Measurements from ENCODE around the gene CLPTM1L.
"Not testable (repeated sequence)": the region's sequence is repeated elsewhere in the genome, so short reads cannot be mapped to it uniquely, and the experiment has no call there.

The CLPTM1L gene

GRCh38 chr5:1380910-1381309 lies 36.0 kb upstream of the CLPTM1L start:
- Histone ChIP-seq H3K4me3 (no peak overlapping the region), H3K9ac (no peak overlapping the region), H3K4me1 (peaks cover 21% of the 10 kb centered on the region), H3K27ac (no peak overlapping the region), H4K20me1 (no peaks in the 10 kb centered on the region), H3K27me3 (peaks cover 15% of the 10 kb centered on the region), H3K4me2 (no peak overlapping the region), H3K9me3 (peaks cover 36% of the 10 kb centered on the region), H3K36me3 (no peaks in the 10 kb centered on the region)
- no peak for TF ChIP-seq Cebpa-rat (IDR thresholded peaks at IDR 0.05)

GRCh38 chr5:1380011-1380817 lies 35.3 kb upstream of the CLPTM1L start:
- Histone ChIP-seq H3K4me3 (no peak overlapping the region), H3K4me1 (peaks cover 23% of the 10 kb centered on the region), H3K4me2 (peak overlapping the region; percentile 32), H3K27ac (no peak overlapping the region), H3K27me3 (peaks cover 13% of the 10 kb centered on the region), H3K9me3 (peaks cover 36% of the 10 kb centered on the region), H4K20me1 (no peaks in the 10 kb centered on the region), H3K36me3 (no peaks in the 10 kb centered on the region), H3K9ac (no peak overlapping the region)
- no peak for TF ChIP-seq Cebpa-rat (IDR thresholded peaks at IDR 0.05)

- Histone ChIP-seq H3K4me1 (peaks cover 30% of the 10 kb centered on the region), H3K36me3 (no peaks in the 10 kb centered on the region), H3K9me3 (peaks cover 36% of the 10 kb centered on the region), H3K4me3 (no peak overlapping the region), H3K27me3 (peaks cover 13% of the 10 kb centered on the region), H4K20me1 (no peaks in the 10 kb centered on the region), H3K27ac (no peak overlapping the region), H3K4me2 (no peak overlapping the region), H3K9ac (no peak overlapping the region)
- no peak for TF ChIP-seq Cebpa-rat (IDR thresholded peaks at IDR 0.05)
Measured at GRCh38 chr5:1378866-1379659, 34.2 kb upstream of the CLPTM1L start.

- Histone ChIP-seq H3K4me2 (no peak overlapping the region), H3K4me1 (peaks cover 31% of the 10 kb centered on the region), H3K9me3 (peaks cover 36% of the 10 kb centered on the region), H3K4me3 (no peak overlapping the region), H3K27me3 (peaks cover 13% of the 10 kb centered on the region), H3K9ac (no peak overlapping the region), H3K27ac (no peak overlapping the region), H4K20me1 (no peaks in the 10 kb centered on the region), H3K36me3 (no peaks in the 10 kb centered on the region)
- no peak for TF ChIP-seq Cebpa-rat (IDR thresholded peaks at IDR 0.05)
Measured at GRCh38 chr5:1378096-1378495, 33.2 kb upstream of the CLPTM1L start.

GRCh38 chr5:1376981-1377380 lies 32.1 kb upstream of the CLPTM1L start:
- Histone ChIP-seq H3K9me3 (peaks cover 36% of the 10 kb centered on the region), H3K4me3 (no peak overlapping the region), H3K4me2 (no peak overlapping the region), H3K27me3 (peaks cover 13% of the 10 kb centered on the region), H3K4me1 (peaks cover 34% of the 10 kb centered on the region), H3K27ac (no peak overlapping the region), H4K20me1 (no peaks in the 10 kb centered on the region), H3K36me3 (no peaks in the 10 kb centered on the region), H3K9ac (no peak overlapping the region)
- TF ChIP-seq Cebpa-rat (IDR thresholded peaks at IDR 0.05) = no peak

- Histone ChIP-seq H3K4me2 (peak overlapping the region; percentile 39), H3K9ac (no peak overlapping the region), H3K4me3 (no peak overlapping the region), H4K20me1 (no peaks in the 10 kb centered on the region), H3K4me1 (peaks cover 43% of the 10 kb centered on the region), H3K27me3 (peaks cover 13% of the 10 kb centered on the region), H3K36me3 (no peaks in the 10 kb centered on the region), H3K9me3 (peaks cover 36% of the 10 kb centered on the region), H3K27ac (no peak overlapping the region)
- no peak for TF ChIP-seq Cebpa-rat (IDR thresholded peaks at IDR 0.05)
Measured at GRCh38 chr5:1375871-1376810, 31.2 kb upstream of the CLPTM1L start.

- Histone ChIP-seq H3K9ac (no peak overlapping the region), H4K20me1 (no peaks in the 10 kb centered on the region), H3K27ac (no peak overlapping the region), H3K4me2 (peak overlapping the region; percentile 54), H3K4me1 (peaks cover 45% of the 10 kb centered on the region), H3K9me3 (peaks cover 22% of the 10 kb centered on the region), H3K36me3 (no peaks in the 10 kb centered on the region), H3K27me3 (peaks cover under 1% of the 10 kb centered on the region; the same call in 1 of the 2 replicates), H3K4me3 (no peak overlapping the region)
- no peak for TF ChIP-seq Cebpa-rat (IDR thresholded peaks at IDR 0.05)
Measured at GRCh38 chr5:1374679-1375055, 29.8 kb upstream of the CLPTM1L start.

- Histone ChIP-seq H3K4me2 (peak overlapping the region; percentile 54), H3K4me3 (no peak overlapping the region), H3K27me3 (no peaks in the 10 kb centered on the region), H3K9me3 (peaks cover 17% of the 10 kb centered on the region), H4K20me1 (no peaks in the 10 kb centered on the region), H3K4me1 (peaks cover 45% of the 10 kb centered on the region), H3K36me3 (no peaks in the 10 kb centered on the region), H3K9ac (no peak overlapping the region), H3K27ac (no peak overlapping the region)
- TF ChIP-seq Cebpa-rat (IDR thresholded peaks at IDR 0.05) = no peak
Measured at GRCh38 chr5:1374030-1374678, 29.3 kb upstream of the CLPTM1L start.

- H3K9ac ChIP-seq, H3K27me3 ChIP-seq, H3K36me3 ChIP-seq, H4K20me1 ChIP-seq, H3K27ac ChIP-seq, H3K4me3 ChIP-seq, H3K9me3 ChIP-seq: not testable (repeated sequence)
- Histone ChIP-seq H3K4me1 (peaks cover 53% of the 10 kb centered on the region), H3K4me2 (peak overlapping the region; percentile 55)
Measured at GRCh38 chr5:1371972-1372342, 27.1 kb upstream of the CLPTM1L start.
